NCI-H510A treated with DMSO at 0.1 percent for 48 hours (cell line): Measurements from ENCODE around the gene CST1.

Source experiments
- DNase-seq: peaks from one replicate; lab custom pipeline; 2025; lab: John Stamatoyannopoulos, UW

Gene CST1

DNA sequence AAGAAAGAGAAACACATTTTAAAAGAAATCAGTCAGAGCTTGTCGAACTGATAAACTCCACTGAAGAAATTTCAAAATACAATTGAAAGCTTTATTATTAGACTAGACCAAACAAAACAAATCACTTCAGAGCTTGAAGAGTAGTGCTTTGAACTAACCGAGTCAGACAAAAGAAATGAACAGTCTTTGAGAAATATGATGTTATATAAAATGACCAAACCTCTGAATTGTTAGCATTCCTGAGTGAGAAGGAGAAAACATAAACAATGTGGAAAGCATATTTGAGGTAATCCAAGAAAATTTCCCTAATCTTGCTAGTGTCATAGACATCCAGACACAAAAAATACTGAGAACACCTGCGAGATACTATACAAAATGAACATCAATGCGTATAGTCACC, 48.7 kb downstream of the CST1 start:
- no peak for DNase-seq

GRCh38 chr20:23700931-23701330, 49.8 kb downstream of the CST1 start:
- DNase-seq: no peak

DNA sequence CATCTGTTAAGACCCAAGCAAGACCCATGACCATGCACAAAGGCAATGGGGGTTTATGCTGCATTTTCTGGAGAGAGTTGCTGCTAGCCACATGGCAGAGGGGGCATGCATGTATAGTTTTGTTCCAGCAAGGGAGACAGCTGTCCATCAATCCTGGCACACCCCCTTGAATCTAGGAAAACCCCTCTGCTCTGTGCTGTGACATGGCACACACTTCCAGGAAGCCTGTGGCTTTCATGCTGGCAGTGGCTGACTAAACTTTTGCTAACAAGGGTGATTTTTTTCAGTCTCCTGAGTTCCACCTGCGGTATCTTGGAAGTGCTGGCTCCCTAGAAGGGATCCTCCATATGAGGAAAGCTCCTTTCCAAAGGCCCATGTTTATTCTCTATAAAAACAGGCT, 52.8 kb downstream of the CST1 start:
- DNase-seq: no peak
